Uterus (tissue), 2 donors: Measurements from ENCODE around the gene NSRP1.

ENCODE experiments used
- CTCF ChIP-seq, 4 experiments: fragments of 200-600 bp in 2 of 4; fragments of 450-650 bp in 2 of 4; sonication (generic) in 2 of 4; IDR thresholded peaks; one replicate each; pipeline ENCODE4 v1.5.1; 2016 to 2019; ENCODE audit warnings: antibody characterized with exemption in 4 of 4, mild to moderate bottlenecking in 2 of 4, moderate library complexity in 1 of 4
- POLR2A ChIP-seq, 2 donors: fragments of 450-650 bp; IDR thresholded peaks; one replicate each; pipeline ENCODE4 v1.6.1; 2016; ENCODE audit warnings: antibody characterized with exemption in 2 of 2, mild to moderate bottlenecking in 1 of 2, moderate library complexity in 1 of 2

- TF ChIP-seq CTCF (IDR thresholded peaks at IDR 0.05), result no peak
- TF ChIP-seq POLR2A (IDR thresholded peaks at IDR 0.05), result no peak
Measured at GRCh38 chr17:30091771-30092170, 24.8 kb upstream of the NSRP1 start.
